ENCODE data around the gene FAM83E. TPM values are rescaled to one million over a fixed set of nuclear protein-coding genes. Genes with fewer than 3 reads are reported as not detected.
A peak's percentile ranks its signal among the peaks of the same experiment; 100 is the strongest.

The FAM83E gene
- total RNA-seq, 1 donor from 2014 or later = 5.1 TPM

- DNase-seq (ENCODE audit: low read depth) = peak; percentile 98
Measured at GRCh38 chr19:48613024-48613851, 1.6 kb downstream of the FAM83E start.

GRCh38 chr19:48611872-48612271 lies 3.0 kb downstream of the FAM83E start:
- no peak for DNase-seq (ENCODE audit: low read depth)

- no peak for DNase-seq (ENCODE audit: low read depth)
Measured at GRCh38 chr19:48609571-48610108, 5.2 kb downstream of the FAM83E start.

GRCh38 chr19:48608798-48609263 lies 6.0 kb downstream of the FAM83E start:
- DNase-seq (ENCODE audit: low read depth) = peak; percentile 32

- DNase-seq (ENCODE audit: low read depth) = no peak
Measured at GRCh38 chr19:48607359-48607755, 7.5 kb downstream of the FAM83E start.

- DNase-seq (ENCODE audit: low read depth) = no peak
Measured at GRCh38 chr19:48606463-48607358, 8.2 kb downstream of the FAM83E start, which contains the start of gene SPACA4. Gene SPACA4 (plus strand): TSS chr19:48606742. CDS start chr19:48606979, 237 bp downstream.

GRCh38 chr19:48603850-48604249 lies 11.0 kb downstream of the FAM83E start:
- DNase-seq (ENCODE audit: low read depth) = no peak

GRCh38 chr19:48603449-48603848 lies 11.4 kb downstream of the FAM83E start:
- no peak for DNase-seq (ENCODE audit: low read depth)

- no peak for DNase-seq (ENCODE audit: low read depth)
Measured at GRCh38 chr19:48603001-48603400, 11.9 kb downstream of the FAM83E start.

- DNase-seq (ENCODE audit: low read depth) = no peak
Measured at GRCh38 chr19:48600679-48601417, 14.0 kb downstream of the FAM83E start.

GRCh38 chr19:48598996-48599700 lies 15.7 kb downstream of the FAM83E start:
- no peak for DNase-seq (ENCODE audit: low read depth)

GRCh38 chr19:48596679-48597465 lies 18.0 kb downstream of the FAM83E start:
- no peak for DNase-seq (ENCODE audit: low read depth)

- DNase-seq (ENCODE audit: low read depth) = no peak
Measured at GRCh38 chr19:48596237-48596636, 18.6 kb downstream of the FAM83E start.

- no peak for DNase-seq (ENCODE audit: low read depth)
Measured at GRCh38 chr19:48595833-48596232, 19.0 kb downstream of the FAM83E start.

GRCh38 chr19:48595171-48595570 lies 19.7 kb downstream of the FAM83E start:
- no peak for DNase-seq (ENCODE audit: low read depth)

GRCh38 chr19:48591021-48591420 lies 23.9 kb downstream of the FAM83E start:
- DNase-seq (ENCODE audit: low read depth) = peak; percentile 7

- peak; percentile 86 for DNase-seq (ENCODE audit: low read depth)
Measured at GRCh38 chr19:48588670-48589401, 26.0 kb downstream of the FAM83E start.

- DNase-seq (ENCODE audit: low read depth) = no peak
Measured at GRCh38 chr19:48587387-48587786, 27.5 kb downstream of the FAM83E start.

- no peak for DNase-seq (ENCODE audit: low read depth)
Measured at GRCh38 chr19:48582168-48582567, 32.7 kb downstream of the FAM83E start.

Measured in myocyte (in vitro differentiated cells).